Psoas muscle (tissue), 8 donors: ENCODE results near the gene MAP7. TPM values are rescaled to one million over a fixed set of nuclear protein-coding genes. Genes with fewer than 3 reads are reported as not detected.

Experiments used
- ATAC-seq, 4 donors: fragments of 200-7000 bp; cut with Tn5 transposase; one replicate each; pipeline ENCODE4 v1.9.1; 2020; ENCODE audit warnings: moderate library complexity in 3 of 4, mild to moderate bottlenecking in 2 of 4
- DNase-seq, 2 donors: peaks; one replicate each; pipeline ENCODE4 v3.0.0-alpha.2; 2020
- H3K27ac ChIP-seq: fragments of 200-600 bp; one replicate; pipeline ENCODE4 v1.8.0; 2022
- H3K27me3 ChIP-seq, 3 donors: fragments of 200-600 bp in 1 of 3; one replicate each; pipeline versions ENCODE4 v1.6.1 to v1.8.0; 2013 to 2022; ENCODE audit warnings: low read length in 2 of 3, mild to moderate bottlenecking in 2 of 3, moderate library complexity in 1 of 3; ENCODE audit not compliant: insufficient read depth in 3 of 3
- H3K36me3 ChIP-seq, 2 donors: fragments of 200-600 bp in 1 of 2; one replicate each; pipeline versions ENCODE4 v1.6.1 to v1.8.0; 2013 to 2022; ENCODE audit warnings: low read depth in 1 of 2, mild to moderate bottlenecking in 1 of 2, moderate library complexity in 1 of 2; ENCODE audit not compliant: insufficient read depth in 1 of 2
- H3K4me1 ChIP-seq: fragments of 200-600 bp; one replicate; pipeline ENCODE4 v1.8.0; 2022
- H3K4me3 ChIP-seq: fragments of 200-600 bp; one replicate; pipeline ENCODE4 v1.8.0; 2022; ENCODE audit warnings: mild to moderate bottlenecking
- H3K9me3 ChIP-seq: fragments of 200-600 bp; one replicate; pipeline ENCODE4 v1.8.0; 2022
- CTCF ChIP-seq: fragments of 200-600 bp; IDR thresholded peaks from one replicate; pipeline ENCODE4 v1.8.0; 2022; ENCODE audit warnings: antibody characterized with exemption
- WGBS, 3 donors: extraction: QIAGEN DNeasy Blood & Tissue Kit; methylation state at CpG; one replicate each; pipeline versions ENCODE4 v1.1.6 to v1.1.7; 2013; 5-methylcytosine and 5-hydroxymethylcytosine counted together
- intact Hi-C, 2 donors: fragments of 100-400 bp; cut with DNase I; formaldehyde crosslinking; loops; one replicate each; pipeline versions ENCODE4 v1.11.0 to v1.14.2; 2022
- polyA plus RNA-seq, 3 donors: library from polyadenylated mRNA; stranded (reverse); fragments of 200-250 nt; gene quantifications; one replicate each; pipeline ENCODE4 v1.2.3, GENCODE V29; 2013
- total RNA-seq, 4 donors: library from RNA; stranded (reverse); fragmentation: NEBNext Ultra II Directional in 2 of 4; extraction: Animal tissue kit (Norgen Biotek cat#: 25700) in 2 of 4; gene quantifications; one replicate each; pipeline versions ENCODE4 v1.2.1 to v1.2.4, GENCODE V29; 2021 to 2023
- donor health status: healthy with polysubstance abuse.
- donor health status: DM: no; HTN: no; CAD: no; lungs with moderate emphysema.
- donor health status: Bipolar disorder and iron deficiency.
- donor health status: healthy.
- donor health status: DM: yes; HTN: yes; CAD: no.
- donor health status: DM: no; HTN: no; CAD: no.
- donor health status: DM: no; HTN: no; CAD: no.
- donor health status: DM: yes; HTN: yes; CAD: no.

The MAP7 gene
- total and polyA plus RNA-seq, 7 donors, result 0.10 to 0.94 (median 0.32) TPM

- Histone ChIP-seq H3K36me3 (no peaks in the 10 kb centered on the region), H3K4me3 (no peak overlapping the region), H3K9me3 (no peaks in the 10 kb centered on the region), H3K27ac (no peak overlapping the region), H3K27me3 (peaks cover 0 to 12% (median 2%) of the 10 kb centered on the region in 3 donors), H3K4me1 (no peaks in the 10 kb centered on the region)
- TF ChIP-seq CTCF, result no peak
- ATAC-seq (peak in 1 of 4 donors; percentile 40), DNase-seq (peak; percentile 30 to 53)
- intact Hi-C loops, result no loop called here
- 17 to 24% (median 18%) methylated on average over 16 of the region's 16 CpGs for WGBS, 3 donors
Observed at GRCh38 chr6:136526196-136526930, 23.9 kb downstream of the MAP7 start.

GRCh38 chr6:136525586-136526195, 24.5 kb downstream of the MAP7 start:
- 39 to 44% (median 43%) methylated on average over 8 of the region's 8 CpGs for WGBS, 3 donors
- H3K27me3 ChIP-seq, result peaks cover 0 to 12% (median under 1%) of the 10 kb centered on the region in 3 donors
- no peak for ATAC-seq
- no peak for DNase-seq
- H3K36me3 ChIP-seq, result no peaks in the 10 kb centered on the region
- intact Hi-C loops, result no loop called here
- H3K4me1 ChIP-seq, result no peaks in the 10 kb centered on the region
- no peak overlapping the region for H3K4me3 ChIP-seq
- H3K9me3 ChIP-seq, result no peaks in the 10 kb centered on the region
- H3K27ac ChIP-seq, result no peak overlapping the region
- TF ChIP-seq CTCF, result no peak

- no peak for TF ChIP-seq CTCF
- WGBS, 3 donors, result 58 to 72% (median 63%) methylated on average over 2 of the region's 2 CpGs
- Histone ChIP-seq H3K27me3 (peaks cover 0 to 12% (median 0%) of the 10 kb centered on the region in 3 donors), H3K4me3 (no peak overlapping the region), H3K27ac (no peak overlapping the region), H3K4me1 (no peaks in the 10 kb centered on the region), H3K36me3 (no peaks in the 10 kb centered on the region), H3K9me3 (no peaks in the 10 kb centered on the region)
- intact Hi-C loops, result no loop called here
- no peak for DNase-seq
- no peak for ATAC-seq
Observed at GRCh38 chr6:136524936-136525413, 25.2 kb downstream of the MAP7 start.

GRCh38 chr6:136524339-136524935, 25.8 kb downstream of the MAP7 start:
- intact Hi-C loops, result no loop called here
- no peak for TF ChIP-seq CTCF
- H3K36me3 ChIP-seq, result no peaks in the 10 kb centered on the region
- peaks cover 0 to 12% (median 0%) of the 10 kb centered on the region in 3 donors for H3K27me3 ChIP-seq
- no peaks in the 10 kb centered on the region for H3K9me3 ChIP-seq
- no peak overlapping the region for H3K27ac ChIP-seq
- DNase-seq, result no peak
- no peak overlapping the region for H3K4me3 ChIP-seq
- 45 to 64% (median 51%) methylated on average over 2 of the region's 2 CpGs for whole genome bisulfite sequencing, 3 donors
- no peak for ATAC-seq
- no peaks in the 10 kb centered on the region for H3K4me1 ChIP-seq
